Measurements from ENCODE around the gene THRAP3. TPM values are rescaled to one million over a fixed set of nuclear protein-coding genes. Genes with fewer than 3 reads are reported as not detected.

THRAP3 gene
- total RNA-seq, 4 donors from 2014 or later = 77.2 to 99.5 (median 86.2) TPM

- TF ChIP-seq CTCF (IDR thresholded peaks at IDR 0.05) = no peak
- DNase-seq (ENCODE audit: low spot score) (no peak), ATAC-seq (ENCODE audit: low FRiP score) (no peak)
Observed at GRCh38 chr1:36328713-36329112, 104.5 kb downstream of the THRAP3 start.

GRCh38 chr1:36329817-36330216 lies 105.6 kb downstream of the THRAP3 start:
- TF ChIP-seq CTCF (IDR thresholded peaks at IDR 0.05) = no peak
- ATAC-seq (ENCODE audit: low FRiP score) (no peak), DNase-seq (ENCODE audit: low spot score) (no peak)

- DNase-seq (ENCODE audit: low spot score) (no peak), ATAC-seq (ENCODE audit: low FRiP score) (no peak)
Observed at GRCh38 chr1:36330940-36331339, 106.7 kb downstream of the THRAP3 start.

GRCh38 chr1:36337830-36338229 lies 113.6 kb downstream of the THRAP3 start:
- ATAC-seq (ENCODE audit: low FRiP score) = no peak
- TF ChIP-seq CTCF (IDR thresholded peaks at IDR 0.05) = no peak
- no peak for DNase-seq (ENCODE audit: low spot score)

More at GRCh38 chr1:36330940-36331339, 106.7 kb downstream of the THRAP3 start:
- no peak for TF ChIP-seq CTCF (IDR thresholded peaks at IDR 0.05)

- DNase-seq (ENCODE audit: low spot score) = no peak
- no peak for TF ChIP-seq CTCF (IDR thresholded peaks at IDR 0.05)
- no peak for ATAC-seq (ENCODE audit: low FRiP score)
Observed at GRCh38 chr1:36339215-36339614, 115.0 kb downstream of the THRAP3 start.

- TF ChIP-seq CTCF (IDR thresholded peaks at IDR 0.05) = no peak
- no peak for ATAC-seq (ENCODE audit: low FRiP score)
Observed at GRCh38 chr1:36339615-36340014, 115.4 kb downstream of the THRAP3 start.

GRCh38 chr1:36341626-36342320 lies 117.5 kb downstream of the THRAP3 start:
- TF ChIP-seq CTCF (IDR thresholded peaks at IDR 0.05) = no peak
- DNase-seq (ENCODE audit: low spot score) (no peak), ATAC-seq (ENCODE audit: low FRiP score) (no peak)

More at GRCh38 chr1:36339615-36340014, 115.4 kb downstream of the THRAP3 start:
- no peak for DNase-seq (ENCODE audit: low spot score)
